H1 (cell line): ENCODE results near the gene LSM10. TPM values are rescaled to one million over a fixed set of nuclear protein-coding genes. Genes with fewer than 3 reads are reported as not detected.

ENCODE experiments used
- POU5F1 ChIP-seq: IDR thresholded peaks from 2 replicates; pipeline ENCODE4 v1.6.1; 2011; ENCODE audit warnings: low read depth, mild to moderate bottlenecking, low read length, moderate library complexity
- RNF2 ChIP-seq: fragments of 200-900, 300-1000 bp; sonication (generic); IDR thresholded peaks from 2 replicates; pipeline ENCODE4 v1.7.1; 2016; ENCODE audit warnings: borderline replicate concordance, low read depth, mild to moderate bottlenecking, antibody characterized with exemption, low read length; ENCODE audit not compliant: poor library complexity, severe bottlenecking; ENCODE audit errors: missing control alignments
- USF2 ChIP-seq: IDR thresholded peaks from 2 replicates; pipeline ENCODE4 v1.6.1; 2011; ENCODE audit warnings: low read length, improper control_type of control experiment
- polyA plus RNA-seq, 7 experiments: library from polyadenylated mRNA; depleted of rRNA in 3 of 7; stranded (reverse) in 5 of 7; unstranded in 2 of 7; fragments of >200 nt in 5 of 7; fragments of 200-250 nt in 2 of 7; gene quantifications; 1 replicate in 5 of 7; 2 replicates in 1 of 7; 4 replicates in 1 of 7; pipeline versions ENCODE4 v1.2.1 to v1.2.3, GENCODE V29; 2011 to 2013; ENCODE audit warnings: missing spikeins in 2 of 7, mixed read lengths in 2 of 7
- total RNA-seq: library from RNA; stranded (reverse); fragmentation: NEBNext Ultra II Directional; extraction: Animal tissue kit (Norgen Biotek cat#: 25700); gene quantifications from 2 replicates; pipeline ENCODE4 v1.2.1, GENCODE V29; 2021

The LSM10 gene
- total and polyA plus RNA-seq, 2 of the 8 experiments (the other 6 are each of a cell fraction or from before 2014, with no cell fraction given), result 59.5 to 140 TPM

DNA sequence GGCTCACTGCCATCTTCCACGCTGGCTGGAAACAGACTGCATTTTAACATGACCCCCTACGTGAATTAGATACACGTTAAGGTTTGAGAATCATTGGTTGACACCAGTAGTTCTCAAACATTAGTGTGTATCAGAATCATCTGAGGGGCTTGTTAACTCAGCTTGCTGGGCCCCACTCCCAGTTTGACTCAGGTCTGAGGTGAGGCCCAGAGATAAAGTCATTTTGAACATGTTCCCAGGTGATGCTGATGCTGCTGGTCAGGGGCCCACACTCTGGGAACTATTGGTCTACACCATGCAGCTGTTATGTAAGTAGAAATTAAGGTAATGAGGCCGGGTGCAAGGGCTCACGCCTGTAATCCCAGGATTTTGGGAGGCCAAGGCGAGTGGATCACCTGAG is 1.3 kb downstream of the LSM10 start (continued):
- TF ChIP-seq RNF2, result no peak
- no peak for TF ChIP-seq POU5F1
- TF ChIP-seq USF2, result no peak
- TF ChIP-seq, all 59 proteins: peak for 0
